ENCODE results near the gene ENKUR.
"Not testable (repeated sequence)": the region's sequence is repeated elsewhere in the genome, so short reads cannot be mapped to it uniquely, and the experiment has no call there.

The ENKUR gene

DNA sequence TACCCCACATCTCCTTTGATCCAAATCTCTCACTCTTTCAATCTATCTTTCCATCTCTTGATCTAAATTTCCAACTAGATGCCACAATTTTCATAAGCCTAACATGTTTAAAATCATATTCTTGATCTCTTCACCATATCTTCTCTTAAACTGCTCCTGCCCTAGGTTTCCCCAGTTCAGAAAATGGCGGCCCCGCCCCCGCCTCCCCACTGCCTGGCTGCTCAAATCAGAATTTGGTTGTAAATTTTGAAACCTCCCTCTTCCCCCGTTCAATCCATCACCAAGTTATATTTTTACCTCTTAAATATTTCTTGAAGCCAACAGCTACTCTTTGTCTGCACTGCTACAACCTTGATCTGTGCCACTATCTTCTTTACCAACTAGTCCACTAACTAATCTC is 36.3 kb downstream of the ENKUR start:
- DNase-seq = no peak

DNA sequence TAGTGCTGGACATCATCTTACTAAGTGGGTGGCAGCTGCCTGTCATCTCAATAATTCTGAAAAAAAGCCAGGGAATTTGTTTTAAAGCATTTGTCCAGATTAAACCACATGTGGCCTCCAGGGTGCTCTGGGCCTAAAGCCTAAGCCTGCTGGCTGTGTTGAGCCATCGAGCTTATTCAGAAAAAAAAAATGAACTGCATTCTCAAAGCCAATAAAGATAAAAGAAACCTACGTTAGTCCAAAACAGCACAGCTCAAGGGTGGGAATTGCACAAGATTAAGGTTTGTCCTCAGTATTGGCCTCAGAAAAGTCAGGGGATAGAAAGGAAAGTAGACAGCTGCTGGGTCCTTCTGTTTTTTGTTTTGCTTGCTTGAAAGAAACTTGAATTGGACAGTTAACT is 41.0 kb downstream of the ENKUR start:
- no peak for DNase-seq

DNA sequence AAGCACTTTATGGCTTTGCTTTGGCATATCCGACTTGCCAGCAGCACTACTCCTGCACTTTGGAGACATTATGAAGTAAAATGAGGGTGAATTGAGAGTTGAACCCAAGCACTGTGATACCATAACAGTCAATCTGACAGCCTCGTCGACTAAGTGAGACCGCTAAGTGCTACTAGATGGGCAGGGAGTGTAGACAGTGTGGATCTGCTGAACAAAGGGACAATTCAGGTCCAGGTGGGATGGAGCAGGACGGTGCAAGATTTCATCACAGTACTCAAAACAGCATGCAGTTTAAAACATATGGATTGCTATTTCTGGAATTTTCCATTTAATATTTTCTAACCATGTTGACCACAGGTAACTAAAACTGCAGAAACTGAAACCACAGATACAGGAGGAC is 42.8 kb downstream of the ENKUR start:
- DNase-seq = no peak

DNA sequence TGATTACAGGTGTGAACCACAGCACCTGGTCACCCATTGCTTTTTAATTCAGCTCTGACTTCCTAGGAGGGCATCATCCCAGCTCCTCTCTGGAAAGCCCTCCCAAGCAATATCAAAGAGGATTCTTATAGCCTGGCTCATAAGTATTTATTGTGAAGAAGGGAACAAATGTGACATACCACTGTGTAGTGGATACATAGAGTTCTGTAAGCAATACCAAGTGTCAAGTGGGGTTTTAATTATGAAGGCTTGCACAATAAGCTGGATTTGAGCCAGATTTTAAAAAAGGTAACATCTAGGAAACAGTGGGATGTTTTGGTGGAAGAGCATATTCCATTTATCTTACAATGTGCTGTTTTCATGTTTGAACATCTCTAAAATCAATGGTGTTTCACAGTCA is 44.6 kb downstream of the ENKUR start:
- DNase-seq = no peak

DNA sequence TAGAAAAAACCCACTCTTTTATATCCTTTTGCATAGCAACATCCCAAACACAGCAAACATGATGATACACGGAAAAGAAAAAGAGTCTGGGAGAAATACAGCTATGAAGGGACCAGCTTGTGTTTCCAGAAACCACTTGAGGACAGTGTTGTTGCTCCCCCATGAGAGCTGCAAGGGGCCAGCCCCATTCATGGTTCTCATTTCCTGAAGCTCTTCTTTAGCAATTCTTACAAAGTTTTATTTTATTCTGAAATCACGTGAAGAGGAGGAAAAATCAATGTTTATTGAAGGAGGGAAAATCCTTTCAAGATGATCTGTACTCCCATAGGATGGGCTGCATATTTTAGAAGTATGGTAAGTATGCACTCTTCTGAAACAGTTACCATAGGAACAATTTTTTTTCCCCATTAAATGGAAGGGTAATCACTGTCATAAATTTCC is 46.1 kb downstream of the ENKUR start:
- DNase-seq = no peak

DNA sequence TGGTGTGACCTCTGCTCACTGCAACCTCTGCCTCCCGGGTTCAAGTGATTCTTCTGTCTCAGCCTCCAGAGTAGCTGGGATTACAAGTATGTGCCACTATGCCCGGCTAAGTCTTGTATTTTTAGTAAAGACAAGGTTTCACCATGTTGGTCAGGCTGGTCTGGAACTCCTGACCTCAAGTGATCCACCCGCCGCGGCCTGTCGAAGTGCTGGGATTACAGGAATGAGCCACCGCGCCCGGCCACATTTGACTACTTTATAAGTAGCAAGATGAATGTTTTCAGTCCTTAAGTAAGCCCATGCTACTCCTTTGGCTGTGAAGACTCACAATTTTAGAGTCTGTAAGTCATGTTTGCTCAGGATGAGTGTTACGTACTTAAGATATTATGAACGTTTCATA is 47.0 kb downstream of the ENKUR start:
- not testable (repeated sequence) for DNase-seq

DNA sequence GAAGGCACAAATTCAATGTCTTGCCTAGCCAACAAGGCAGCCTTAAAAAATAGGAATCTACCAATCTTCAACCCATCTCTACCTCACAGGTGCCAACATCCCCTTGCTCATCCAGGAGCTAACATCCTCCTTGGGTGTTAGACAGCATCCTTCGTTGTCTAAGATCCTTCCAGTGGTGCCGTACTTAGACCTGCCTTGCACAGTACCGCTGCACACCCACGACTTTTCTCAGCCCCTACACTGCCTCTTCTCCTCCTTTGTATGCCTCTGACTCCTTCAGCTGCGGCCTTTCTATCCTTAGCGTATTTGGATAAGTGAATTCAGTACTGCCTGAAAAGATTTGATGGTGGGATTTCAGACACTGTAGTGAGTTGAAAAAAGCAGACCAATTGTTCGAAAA is 47.6 kb downstream of the ENKUR start:
- no peak for DNase-seq

DNA sequence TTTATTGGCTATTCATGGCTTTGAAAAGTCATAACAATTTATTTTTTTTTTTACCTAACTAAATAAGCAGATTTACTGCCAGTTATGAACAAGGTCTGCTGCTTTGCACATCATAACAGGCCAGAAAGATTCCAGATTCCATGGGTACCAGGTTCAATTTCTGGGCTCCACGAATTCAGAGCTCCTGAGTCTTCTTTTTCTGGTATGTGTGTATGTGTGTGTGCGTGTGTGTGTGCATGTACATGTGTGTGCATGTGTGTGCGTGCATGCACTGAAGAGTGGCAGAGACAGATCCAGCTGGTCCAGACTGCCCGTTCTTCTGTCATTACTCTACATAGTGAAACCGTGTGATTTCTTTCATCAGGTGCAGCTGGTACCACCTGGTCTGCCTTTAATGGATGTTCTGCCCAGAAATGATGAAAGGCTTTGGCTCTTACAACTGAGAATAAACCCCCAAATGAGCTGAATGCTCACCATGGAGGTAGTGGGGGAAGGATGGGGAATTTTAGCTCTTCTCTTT is 48.9 kb downstream of the ENKUR start:
- DNase-seq = no peak

DNA sequence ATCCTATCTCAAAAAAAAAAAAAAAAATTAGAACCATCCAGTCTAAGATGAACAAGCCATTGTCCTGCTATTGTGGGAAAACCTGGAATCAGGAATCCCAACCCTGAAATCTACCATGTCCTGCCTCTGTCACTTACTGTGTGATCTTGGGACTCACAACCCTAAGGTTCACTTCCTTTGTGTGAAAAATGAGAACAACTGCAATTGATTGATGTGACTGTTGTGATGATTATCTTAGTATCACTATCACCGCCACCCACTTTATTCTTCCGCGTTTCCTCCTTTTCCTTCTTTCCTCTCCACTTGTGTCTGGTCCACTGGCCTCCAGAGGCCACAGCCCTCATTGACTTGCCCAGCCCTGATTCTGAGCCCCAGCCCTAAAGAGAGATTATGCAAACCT is 50.9 kb downstream of the ENKUR start:
- no peak for DNase-seq

DNA sequence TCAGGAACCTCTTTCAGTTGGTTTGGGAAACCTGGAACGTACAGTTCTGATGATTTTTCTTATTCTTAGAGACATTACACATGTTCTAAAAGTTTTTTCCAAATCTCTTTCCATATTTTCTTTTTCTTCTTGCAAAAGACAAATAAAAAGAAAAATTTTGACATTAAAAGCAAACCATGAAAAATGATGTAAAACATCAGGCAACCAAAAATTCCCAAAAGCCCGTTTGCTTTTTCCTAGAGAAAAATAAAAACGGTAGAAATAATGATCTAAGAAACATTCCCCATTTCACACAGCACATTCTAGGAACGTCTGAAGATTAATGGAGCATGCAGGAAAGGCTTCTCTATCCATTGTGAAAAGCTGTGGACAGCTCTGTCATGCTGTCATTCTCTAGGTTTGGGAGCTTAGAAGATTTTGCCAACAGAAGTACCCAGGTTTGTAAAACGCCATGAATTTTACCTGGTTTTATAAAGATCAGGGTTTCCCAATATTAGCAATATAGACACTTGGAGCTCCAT is 52.4 kb downstream of the ENKUR start:
- DNase-seq = no peak

DNA sequence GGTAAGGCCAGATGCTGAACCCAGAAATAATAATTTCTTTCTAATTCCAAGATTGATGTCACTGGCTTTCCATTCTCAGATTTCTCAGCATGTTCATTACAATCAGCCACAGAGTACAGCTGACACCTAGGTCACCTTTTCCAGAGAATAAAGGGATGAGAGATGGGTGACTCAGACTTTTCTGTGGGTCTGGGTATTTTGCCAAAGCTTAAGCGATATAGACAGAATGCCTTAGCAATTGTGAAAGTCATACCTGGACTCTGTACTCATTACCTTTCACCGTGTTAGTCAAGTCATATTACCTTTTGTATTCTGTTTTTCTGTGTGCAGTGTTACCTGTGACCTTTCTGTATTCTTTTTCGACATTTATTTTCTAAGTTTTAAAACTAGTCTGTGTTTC is 53.0 kb downstream of the ENKUR start:
- DNase-seq = no peak

DNA sequence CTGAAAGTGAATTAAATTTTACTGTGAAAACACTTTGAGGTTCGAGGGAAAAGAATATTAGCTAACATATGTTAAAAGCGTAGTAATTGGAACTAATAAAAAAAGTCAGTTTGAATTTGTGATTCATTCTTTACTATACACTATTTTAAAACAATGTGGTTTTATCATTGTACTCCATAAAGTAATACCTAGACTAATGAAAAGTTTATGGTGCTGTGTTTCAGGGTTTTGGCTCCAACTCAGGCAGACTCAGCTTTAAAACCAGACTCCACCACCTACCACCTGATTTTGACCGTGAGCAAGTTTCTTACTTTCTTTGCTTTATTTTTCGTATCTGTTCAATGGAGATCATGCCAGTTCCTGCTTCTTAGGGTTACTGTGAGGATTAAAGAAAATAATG is 54.4 kb downstream of the ENKUR start:
- DNase-seq = no peak

DNA sequence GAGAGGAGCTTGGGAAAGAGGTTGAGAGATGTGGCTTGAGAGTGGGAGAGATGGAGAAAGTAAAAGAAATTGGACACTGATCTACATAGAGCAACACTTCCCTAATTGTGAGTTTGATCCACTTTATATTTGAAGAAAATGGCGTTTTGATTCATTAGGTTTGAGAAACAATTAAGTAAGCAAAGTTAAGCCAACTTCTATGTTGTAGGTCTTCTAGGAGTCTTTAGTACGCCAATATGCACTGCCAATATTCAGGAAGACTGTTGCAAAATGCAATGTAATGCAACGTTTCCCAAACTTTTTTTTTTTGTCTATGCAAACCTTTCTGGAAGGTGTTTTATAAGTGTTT is 56.6 kb downstream of the ENKUR start:
- DNase-seq = no peak

DNA sequence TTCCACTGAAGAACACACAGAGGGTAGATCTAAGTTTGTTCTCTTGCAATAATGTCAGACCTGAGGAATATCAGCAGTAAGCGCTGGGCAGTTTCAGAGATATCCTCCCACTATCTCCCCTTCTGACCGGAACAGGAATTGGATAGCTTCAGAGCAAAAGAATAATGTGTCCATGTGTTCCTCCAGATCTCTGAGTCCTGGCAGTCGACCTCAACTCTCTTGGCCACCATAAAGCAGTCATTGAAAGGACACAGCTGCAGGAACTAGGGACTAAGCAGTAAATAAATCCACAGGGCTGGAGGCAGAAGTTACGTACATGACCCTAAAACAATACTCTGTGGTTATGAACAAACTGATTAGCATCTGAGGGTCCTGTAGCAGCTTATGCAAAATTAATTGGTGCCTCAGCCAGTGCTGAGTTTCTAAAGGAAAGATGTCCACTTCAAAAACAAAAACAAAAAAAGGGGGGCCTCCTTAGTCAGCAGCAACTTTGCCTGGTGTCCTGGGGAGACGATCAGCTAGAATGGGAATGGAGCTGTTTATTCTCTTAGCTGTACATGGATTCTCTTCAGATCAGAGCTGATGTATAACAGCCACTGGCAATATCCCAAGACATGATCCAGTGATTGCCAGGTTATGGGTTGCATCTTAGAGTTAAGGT is 57.1 kb downstream of the ENKUR start:
- DNase-seq = peak in 47 of 58 donors; percentile 8 to 88 (median 51)

DNA sequence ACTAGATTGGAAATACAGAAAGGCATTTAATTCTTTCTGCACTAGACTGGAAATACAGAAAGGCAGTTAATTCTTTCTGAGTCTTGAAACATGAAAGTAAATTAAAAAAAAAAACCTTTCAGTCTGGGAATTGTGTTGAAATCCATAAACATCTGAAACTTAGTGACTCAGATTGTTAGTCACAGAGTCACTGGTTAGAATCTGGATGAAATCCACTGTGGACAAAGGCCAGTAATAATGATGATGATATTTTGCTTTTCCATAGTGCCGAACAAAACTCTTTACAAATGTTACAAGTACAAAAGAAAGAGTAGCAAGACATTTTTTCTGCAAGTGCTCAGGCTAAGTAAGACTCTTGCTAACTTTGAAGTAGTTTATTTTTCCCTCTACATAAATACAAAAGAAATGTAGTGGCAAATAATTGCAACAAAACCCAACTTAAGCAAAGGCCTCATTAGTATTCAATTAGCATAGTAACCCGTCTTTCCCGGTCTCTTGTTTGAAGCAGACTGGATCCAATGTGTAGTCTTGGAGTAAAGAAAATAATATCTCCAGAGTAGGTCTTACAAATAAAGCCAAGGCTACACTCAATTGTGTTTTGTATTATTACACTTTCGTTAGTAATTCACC is 57.8 kb downstream of the ENKUR start:
- DNase-seq = peak in 1 of 58 donors; percentile 56

DNA sequence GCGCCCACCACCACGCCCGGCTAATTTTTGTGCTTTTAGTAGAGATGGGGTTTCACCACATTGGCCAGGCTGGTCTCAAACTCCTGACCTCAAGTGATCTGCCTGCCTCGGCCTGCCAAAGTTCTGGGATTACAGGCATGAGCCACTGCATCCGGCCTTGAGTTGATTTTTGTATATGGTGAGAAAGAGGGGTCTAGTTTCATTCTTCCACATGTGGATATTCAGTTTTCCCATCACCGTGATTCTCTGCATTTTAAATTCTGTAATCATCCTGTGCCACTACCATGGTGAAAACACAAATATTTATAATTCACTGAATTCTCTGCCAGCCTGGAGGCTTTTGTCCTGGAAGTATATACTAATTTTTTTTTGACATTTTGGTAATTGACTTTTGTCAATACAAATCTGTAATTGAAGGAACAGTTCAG is 58.3 kb downstream of the ENKUR start:
- not testable (repeated sequence) for DNase-seq

DNA sequence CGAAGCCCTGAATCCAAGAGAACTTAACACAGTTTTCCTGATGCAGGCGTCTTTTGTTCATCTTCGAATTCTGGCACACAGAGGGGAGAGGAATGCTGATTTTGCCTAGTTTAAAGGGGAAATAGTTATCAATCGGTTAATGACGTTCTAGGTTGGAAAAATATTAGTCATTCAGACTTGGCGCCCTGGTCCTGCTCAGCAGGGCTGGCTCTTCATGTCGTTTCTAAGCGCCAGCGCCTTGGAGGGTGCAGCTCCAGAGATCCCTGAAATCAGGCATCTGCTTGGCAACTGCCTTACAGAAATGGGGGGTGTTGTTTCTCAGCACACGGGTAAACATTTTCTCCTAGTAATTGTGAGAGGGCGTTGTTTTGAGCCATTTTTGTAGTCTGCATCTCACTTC is 62.3 kb downstream of the ENKUR start:
- peak in 3 of 58 donors; percentile 8 to 45 (median 14) for DNase-seq

DNA sequence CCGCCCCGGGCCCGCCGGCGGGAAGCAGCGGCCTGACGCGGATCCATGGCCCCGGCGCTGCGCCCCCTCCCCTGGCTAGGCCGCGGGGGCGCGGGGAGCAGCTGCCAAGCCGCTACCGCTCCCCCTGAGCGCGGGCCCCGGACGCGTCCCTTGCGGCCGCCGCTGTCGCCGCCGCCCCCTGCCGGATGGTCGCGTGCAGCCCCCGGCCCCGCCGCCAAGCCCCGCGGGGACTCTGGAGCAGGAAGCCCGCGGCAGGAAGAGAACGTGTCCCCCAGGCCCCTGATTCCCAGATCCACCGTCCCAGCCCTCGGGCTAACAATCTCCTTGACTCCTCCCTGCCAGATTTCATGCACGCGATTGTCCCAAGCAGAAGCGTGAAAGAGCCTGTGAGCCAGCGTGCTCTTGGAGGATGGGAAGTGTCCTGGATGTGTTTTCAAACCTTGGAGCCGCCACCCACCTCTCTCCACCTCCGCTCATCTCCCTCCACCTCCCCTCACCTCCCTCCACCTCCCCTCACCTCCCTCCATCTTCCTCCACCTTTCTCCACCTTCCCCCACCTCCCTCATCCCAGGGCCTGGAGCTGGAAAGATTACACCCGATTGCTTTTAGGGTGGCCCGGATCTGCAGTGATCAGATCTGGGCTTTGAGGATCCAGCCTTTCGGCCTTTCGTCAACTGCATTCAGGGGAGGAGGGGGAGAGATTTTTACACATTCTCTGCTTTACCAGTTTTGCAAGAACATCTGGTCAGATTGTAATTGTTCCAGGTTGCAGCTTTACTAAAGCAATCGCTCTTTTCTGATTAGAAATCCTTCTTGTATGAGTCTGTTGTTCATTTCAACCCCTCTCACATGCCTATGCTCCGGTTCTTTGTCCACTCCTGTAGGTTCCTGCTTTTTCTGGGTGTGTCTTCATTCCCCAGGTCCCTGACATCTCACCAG is 63.0 kb downstream of the ENKUR start:
- DNase-seq = peak in 44 of 58 donors; percentile 12 to 84 (median 68)

DNA sequence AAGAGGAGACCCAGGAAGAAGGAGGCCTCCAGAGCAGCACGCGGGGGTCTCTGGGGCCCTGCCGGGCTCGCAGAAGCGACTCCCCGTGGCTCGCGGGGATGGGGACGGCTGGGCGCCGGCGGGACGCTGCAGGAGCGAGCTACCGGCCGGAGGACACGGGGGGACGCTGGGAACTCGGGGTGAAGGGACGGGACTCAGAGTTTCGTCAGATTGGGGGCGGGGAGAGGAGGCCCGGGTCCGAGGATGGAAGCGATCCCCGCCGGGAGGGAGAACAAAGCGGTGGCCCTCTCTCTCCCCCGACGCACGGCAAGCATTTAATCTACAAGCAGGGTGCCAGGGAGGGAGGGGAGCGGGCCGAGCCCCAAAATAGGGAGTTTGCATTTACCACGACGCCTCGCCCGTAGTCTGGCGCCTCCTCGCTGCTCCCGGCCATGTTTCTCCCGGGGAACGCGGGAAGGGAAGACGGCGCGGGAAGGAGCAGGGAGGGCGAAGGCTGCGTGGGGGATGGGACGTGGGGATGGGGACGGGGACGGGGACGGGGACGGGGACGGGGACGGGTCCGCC is 63.7 kb downstream of the ENKUR start, which contains the start of gene PRTFDC1:
Gene PRTFDC1 (minus strand): TSS at position 464 of the 564 bp plus-strand sequence. CDS start 31 bp downstream, at position 433.
- peak in 53 of 58 donors; percentile 25 to 84 (median 69) for DNase-seq

DNA sequence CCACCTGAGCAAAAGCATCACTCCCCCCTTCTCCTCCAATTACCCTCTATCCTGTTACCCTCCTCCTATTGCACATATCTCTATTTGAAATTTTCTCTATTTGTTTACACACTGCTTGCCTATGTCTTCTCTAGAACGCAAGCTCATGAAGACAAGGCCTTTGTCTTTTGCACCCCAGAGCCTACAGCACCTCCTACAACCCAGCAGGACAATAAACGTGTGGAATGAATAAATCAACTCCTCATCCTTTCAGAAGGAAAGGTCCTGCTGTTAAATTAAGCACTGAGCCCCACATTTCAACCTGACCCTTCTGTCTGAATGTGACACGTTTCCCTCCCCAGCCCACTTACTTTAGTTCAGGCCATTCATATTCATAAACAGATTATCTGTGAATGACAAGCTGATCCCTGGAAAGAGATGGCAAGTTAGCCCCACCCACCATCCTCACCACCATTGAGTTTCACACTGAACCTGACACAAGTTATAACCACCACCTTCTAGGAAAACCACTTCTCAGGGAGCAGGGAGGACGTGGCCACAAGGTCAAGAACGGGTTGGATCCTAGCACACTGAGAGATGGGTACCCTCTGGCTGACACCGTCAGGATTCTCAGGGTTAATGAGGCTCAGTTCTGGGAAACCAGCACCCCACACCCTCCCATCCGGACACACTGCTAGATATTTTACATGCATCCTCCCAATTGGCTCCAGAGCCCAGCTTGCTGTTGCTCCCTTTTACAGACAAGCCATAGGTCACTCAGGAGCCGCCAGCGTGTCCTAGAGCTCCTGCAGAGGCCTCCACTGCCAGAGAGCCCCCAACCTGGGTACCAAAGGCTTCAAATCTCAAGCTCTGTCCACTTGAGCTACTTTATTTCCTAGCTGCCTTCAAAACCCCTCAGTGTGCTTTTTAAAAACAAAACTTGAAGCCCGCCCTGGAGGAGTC is 64.5 kb downstream of the ENKUR start:
- DNase-seq = peak in 41 of 58 donors; percentile 17 to 73 (median 51)
